ENCODE measurements around the gene TCN2.

The TCN2 gene

DNA sequence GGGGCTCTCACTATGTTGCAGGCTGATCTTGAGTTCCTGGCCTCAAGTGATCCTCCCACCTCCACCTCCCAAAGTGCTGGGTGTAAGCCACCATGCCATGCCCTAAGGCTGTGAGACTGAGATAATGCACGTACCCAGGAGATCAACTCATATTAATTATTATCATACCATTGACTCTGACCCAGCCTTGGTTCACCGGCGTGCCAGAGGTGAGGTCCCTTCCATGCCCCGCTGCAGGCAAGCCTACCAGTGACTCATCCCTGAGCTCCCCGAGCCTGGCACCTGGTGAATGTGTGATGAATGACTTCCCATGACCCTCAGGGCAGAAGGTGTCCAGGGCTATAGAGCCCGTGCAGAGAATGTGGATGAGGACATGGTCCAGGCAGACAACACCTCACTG, 44.6 kb upstream of the TCN2 start:
- ATAC-seq: no peak
- TF ChIP-seq SNAI2 (CRISPR knock-in tag; IDR thresholded peaks at IDR 0.05): no peak
- TF ChIP-seq, protein P1, sequence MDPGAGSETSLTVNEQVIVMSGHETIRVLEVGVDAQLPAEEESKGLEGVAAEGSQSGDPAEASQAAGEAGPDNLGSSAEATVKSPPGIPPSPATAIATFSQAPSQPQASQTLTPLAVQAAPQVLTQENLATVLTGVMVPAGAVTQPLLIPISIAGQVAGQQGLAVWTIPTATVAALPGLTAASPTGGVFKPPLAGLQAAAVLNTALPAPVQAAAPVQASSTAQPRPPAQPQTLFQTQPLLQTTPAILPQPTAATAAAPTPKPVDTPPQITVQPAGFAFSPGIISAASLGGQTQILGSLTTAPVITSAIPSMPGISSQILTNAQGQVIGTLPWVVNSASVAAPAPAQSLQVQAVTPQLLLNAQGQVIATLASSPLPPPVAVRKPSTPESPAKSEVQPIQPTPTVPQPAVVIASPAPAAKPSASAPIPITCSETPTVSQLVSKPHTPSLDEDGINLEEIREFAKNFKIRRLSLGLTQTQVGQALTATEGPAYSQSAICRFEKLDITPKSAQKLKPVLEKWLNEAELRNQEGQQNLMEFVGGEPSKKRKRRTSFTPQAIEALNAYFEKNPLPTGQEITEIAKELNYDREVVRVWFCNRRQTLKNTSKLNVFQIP (CRISPR knock-in tag; IDR thresholded peaks at IDR 0.05; ENCODE audit: borderline replicate concordance, low read depth): no peak
- TF ChIP-seq ZNF8 (CRISPR knock-in tag; IDR thresholded peaks at IDR 0.05): no peak
- TF ChIP-seq TCF4 (CRISPR knock-in tag; IDR thresholded peaks at IDR 0.05; ENCODE audit: borderline replicate concordance): no peak
- no peak for TF ChIP-seq ZNF565 (CRISPR knock-in tag; conservative IDR thresholded peaks at IDR 0.05; ENCODE audit: low read depth)
- TF ChIP-seq OSR1 (CRISPR knock-in tag; IDR thresholded peaks at IDR 0.05): no peak

DNA sequence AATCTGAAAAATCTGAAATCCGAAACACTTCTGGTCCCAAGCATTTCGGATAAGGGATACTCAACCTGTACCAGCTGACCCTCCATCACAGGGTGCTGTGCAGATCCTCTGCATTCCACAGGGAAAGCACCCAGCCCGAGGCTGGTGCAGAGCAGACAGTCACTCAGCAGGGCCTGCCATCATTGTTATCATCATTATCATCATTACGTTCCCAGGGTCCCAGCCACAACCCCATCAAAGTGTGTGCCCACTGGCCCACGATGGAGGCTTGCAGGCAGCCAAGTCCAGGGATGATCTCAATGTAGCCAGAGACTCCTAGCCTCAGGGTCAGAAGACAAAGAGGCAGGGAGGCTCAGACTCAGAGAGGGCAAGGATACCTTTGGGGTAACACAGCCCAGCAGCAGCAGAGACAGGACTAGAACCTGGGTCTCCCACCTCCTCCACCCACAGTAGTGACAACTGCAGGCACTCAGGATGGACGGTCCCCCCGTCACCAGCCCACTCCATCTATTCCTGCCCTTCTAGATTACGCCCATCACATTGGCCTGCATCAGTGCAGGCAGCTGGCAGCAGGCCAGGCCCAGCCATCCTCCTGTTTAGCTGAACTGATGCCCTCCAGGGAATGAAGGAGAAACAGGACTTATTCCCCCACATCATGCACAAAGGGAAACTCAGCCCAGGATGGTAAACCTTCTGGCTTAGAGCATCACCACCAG, 42.8 kb upstream of the TCN2 start:
- no peak for TF ChIP-seq TOX (CRISPR knock-in tag; IDR thresholded peaks at IDR 0.05; ENCODE audit: borderline replicate concordance)
- TF ChIP-seq ZFP3 (CRISPR knock-in tag; IDR thresholded peaks at IDR 0.05): no peak
- no peak for TF ChIP-seq CSDC2 (CRISPR knock-in tag; IDR thresholded peaks at IDR 0.05)
- no peak for TF ChIP-seq ZNF565 (CRISPR knock-in tag; conservative IDR thresholded peaks at IDR 0.05; ENCODE audit: low read depth)
- TF ChIP-seq RARB (CRISPR knock-in tag; IDR thresholded peaks at IDR 0.05): no peak
- TF ChIP-seq, protein P2, sequence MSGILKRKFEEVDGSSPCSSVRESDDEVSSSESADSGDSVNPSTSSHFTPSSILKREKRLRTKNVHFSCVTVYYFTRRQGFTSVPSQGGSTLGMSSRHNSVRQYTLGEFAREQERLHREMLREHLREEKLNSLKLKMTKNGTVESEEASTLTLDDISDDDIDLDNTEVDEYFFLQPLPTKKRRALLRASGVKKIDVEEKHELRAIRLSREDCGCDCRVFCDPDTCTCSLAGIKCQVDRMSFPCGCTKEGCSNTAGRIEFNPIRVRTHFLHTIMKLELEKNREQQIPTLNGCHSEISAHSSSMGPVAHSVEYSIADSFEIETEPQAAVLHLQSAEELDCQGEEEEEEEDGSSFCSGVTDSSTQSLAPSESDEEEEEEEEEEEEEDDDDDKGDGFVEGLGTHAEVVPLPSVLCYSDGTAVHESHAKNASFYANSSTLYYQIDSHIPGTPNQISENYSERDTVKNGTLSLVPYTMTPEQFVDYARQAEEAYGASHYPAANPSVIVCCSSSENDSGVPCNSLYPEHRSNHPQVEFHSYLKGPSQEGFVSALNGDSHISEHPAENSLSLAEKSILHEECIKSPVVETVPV (CRISPR knock-in tag; IDR thresholded peaks at IDR 0.05): no peak
- TF ChIP-seq ZNF8 (CRISPR knock-in tag; IDR thresholded peaks at IDR 0.05): no peak
- no peak for TF ChIP-seq ZNF70 (CRISPR knock-in tag; IDR thresholded peaks at IDR 0.05)
- no peak for TF ChIP-seq BACH2 (CRISPR knock-in tag; IDR thresholded peaks at IDR 0.05; ENCODE audit: borderline replicate concordance)
- TF ChIP-seq, protein P3, sequence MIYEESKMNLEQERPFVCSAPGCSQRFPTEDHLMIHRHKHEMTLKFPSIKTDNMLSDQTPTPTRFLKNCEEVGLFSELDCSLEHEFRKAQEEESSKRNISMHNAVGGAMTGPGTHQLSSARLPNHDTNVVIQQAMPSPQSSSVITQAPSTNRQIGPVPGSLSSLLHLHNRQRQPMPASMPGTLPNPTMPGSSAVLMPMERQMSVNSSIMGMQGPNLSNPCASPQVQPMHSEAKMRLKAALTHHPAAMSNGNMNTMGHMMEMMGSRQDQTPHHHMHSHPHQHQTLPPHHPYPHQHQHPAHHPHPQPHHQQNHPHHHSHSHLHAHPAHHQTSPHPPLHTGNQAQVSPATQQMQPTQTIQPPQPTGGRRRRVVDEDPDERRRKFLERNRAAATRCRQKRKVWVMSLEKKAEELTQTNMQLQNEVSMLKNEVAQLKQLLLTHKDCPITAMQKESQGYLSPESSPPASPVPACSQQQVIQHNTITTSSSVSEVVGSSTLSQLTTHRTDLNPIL (CRISPR knock-in tag; IDR thresholded peaks at IDR 0.05; ENCODE audit: low read depth): no peak
- TF ChIP-seq ESRRG (CRISPR knock-in tag; IDR thresholded peaks at IDR 0.05): no peak
- no peak for TF ChIP-seq PPARA (CRISPR knock-in tag; IDR thresholded peaks at IDR 0.05; ENCODE audit: borderline replicate concordance)
- no peak for TF ChIP-seq ZFP30 (CRISPR knock-in tag; IDR thresholded peaks at IDR 0.05)

DNA sequence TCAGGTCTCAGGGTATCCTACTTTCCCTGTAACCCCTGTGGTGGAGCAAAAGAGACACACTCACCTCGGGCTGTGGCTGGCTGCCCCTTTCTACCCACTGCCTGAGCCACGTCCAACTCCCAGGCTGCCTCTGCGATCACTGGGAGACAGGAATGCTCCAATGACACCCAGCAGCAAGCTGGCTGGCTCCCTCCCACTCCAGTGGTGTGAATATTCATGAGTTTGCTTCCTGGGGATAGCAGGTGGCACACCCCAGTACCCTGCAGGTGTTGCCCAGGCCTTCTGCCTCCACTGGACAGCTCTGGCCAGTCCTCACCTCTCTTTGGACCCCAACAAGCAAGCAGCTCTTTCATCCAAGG, 42.2 kb upstream of the TCN2 start:
- ATAC-seq: no peak
- TF ChIP-seq, protein P2 (CRISPR knock-in tag; IDR thresholded peaks at IDR 0.05): no peak
- TF ChIP-seq GLIS3 (CRISPR knock-in tag; IDR thresholded peaks at IDR 0.05) (no peak), TOX (CRISPR knock-in tag; IDR thresholded peaks at IDR 0.05; ENCODE audit: borderline replicate concordance) (no peak), SNAI2 (CRISPR knock-in tag; IDR thresholded peaks at IDR 0.05) (no peak), ZFP3 (CRISPR knock-in tag; IDR thresholded peaks at IDR 0.05) (no peak), ZNF8 (CRISPR knock-in tag; IDR thresholded peaks at IDR 0.05) (no peak), ZC3H10 (CRISPR knock-in tag; IDR thresholded peaks at IDR 0.05) (no peak)
- TF ChIP-seq, protein P4, sequence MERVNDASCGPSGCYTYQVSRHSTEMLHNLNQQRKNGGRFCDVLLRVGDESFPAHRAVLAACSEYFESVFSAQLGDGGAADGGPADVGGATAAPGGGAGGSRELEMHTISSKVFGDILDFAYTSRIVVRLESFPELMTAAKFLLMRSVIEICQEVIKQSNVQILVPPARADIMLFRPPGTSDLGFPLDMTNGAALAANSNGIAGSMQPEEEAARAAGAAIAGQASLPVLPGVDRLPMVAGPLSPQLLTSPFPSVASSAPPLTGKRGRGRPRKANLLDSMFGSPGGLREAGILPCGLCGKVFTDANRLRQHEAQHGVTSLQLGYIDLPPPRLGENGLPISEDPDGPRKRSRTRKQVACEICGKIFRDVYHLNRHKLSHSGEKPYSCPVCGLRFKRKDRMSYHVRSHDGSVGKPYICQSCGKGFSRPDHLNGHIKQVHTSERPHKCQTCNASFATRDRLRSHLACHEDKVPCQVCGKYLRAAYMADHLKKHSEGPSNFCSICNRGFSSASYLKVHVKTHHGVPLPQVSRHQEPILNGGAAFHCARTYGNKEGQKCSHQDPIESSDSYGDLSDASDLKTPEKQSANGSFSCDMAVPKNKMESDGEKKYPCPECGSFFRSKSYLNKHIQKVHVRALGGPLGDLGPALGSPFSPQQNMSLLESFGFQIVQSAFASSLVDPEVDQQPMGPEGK (CRISPR knock-in tag; IDR thresholded peaks at IDR 0.05; ENCODE audit: borderline replicate concordance): no peak

More for the DNA sequence above, 42.8 kb upstream of the TCN2 start:
- no peak for ATAC-seq

DNA sequence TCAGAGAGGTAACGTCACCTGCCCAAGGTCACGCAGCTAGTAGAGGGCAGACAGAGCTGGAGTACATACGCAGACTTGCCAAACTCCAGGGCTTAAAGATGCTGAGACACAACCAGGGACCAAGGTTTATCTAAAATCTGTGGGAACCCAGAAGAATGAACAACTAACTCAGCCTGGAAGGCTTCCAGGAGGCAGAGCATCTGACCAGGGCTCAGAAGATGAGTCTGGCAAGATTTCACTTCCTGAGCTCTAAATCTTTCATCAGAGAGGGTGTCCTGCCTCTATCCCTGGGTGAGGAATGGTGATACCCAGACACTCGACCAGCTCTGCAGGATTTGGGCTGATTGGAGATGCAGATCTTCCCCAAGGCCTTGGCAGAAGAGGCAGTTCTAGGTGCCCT, 41.6 kb upstream of the TCN2 start:
- no peak for ATAC-seq
- no peak for TF ChIP-seq ZC3H10 (CRISPR knock-in tag; IDR thresholded peaks at IDR 0.05)
- no peak for TF ChIP-seq ESRRG (CRISPR knock-in tag; IDR thresholded peaks at IDR 0.05)
- TF ChIP-seq TOX (CRISPR knock-in tag; IDR thresholded peaks at IDR 0.05; ENCODE audit: borderline replicate concordance): no peak
- no peak for TF ChIP-seq GLIS3 (CRISPR knock-in tag; IDR thresholded peaks at IDR 0.05)
- no peak for TF ChIP-seq SNAI2 (CRISPR knock-in tag; IDR thresholded peaks at IDR 0.05)
- TF ChIP-seq, protein P1 (CRISPR knock-in tag; IDR thresholded peaks at IDR 0.05; ENCODE audit: borderline replicate concordance, low read depth): no peak
- TF ChIP-seq, protein P4 (CRISPR knock-in tag; IDR thresholded peaks at IDR 0.05; ENCODE audit: borderline replicate concordance): no peak
- no peak for TF ChIP-seq ZNF70 (CRISPR knock-in tag; IDR thresholded peaks at IDR 0.05)
- TF ChIP-seq OSR1 (CRISPR knock-in tag; IDR thresholded peaks at IDR 0.05): no peak
- no peak for TF ChIP-seq TCF4 (CRISPR knock-in tag; IDR thresholded peaks at IDR 0.05; ENCODE audit: borderline replicate concordance)
